HepG2 (cell line): Measurements from ENCODE around the gene KIAA0232. TPM values are rescaled to one million over a fixed set of nuclear protein-coding genes. Genes with fewer than 3 reads are reported as not detected.

Experiments used
- ATAD3A ChIP-seq: sonication (generic); formaldehyde crosslinking; IDR thresholded peaks from 2 replicates; pipeline ENCODE4 v1.4.0; 2020; ENCODE audit warnings: missing genetic modification reagents
- HDAC1 ChIP-seq: sonication (generic); formaldehyde crosslinking; IDR thresholded peaks from 2 replicates; pipeline ENCODE4 v1.5.1; 2020; ENCODE audit warnings: mild to moderate bottlenecking, missing genetic modification reagents
- HNRNPUL1 ChIP-seq: fragments of 200-400 bp; formaldehyde crosslinking; IDR thresholded peaks from 2 replicates; pipeline ENCODE4 v1.6.1; 2017; ENCODE audit warnings: low read depth, mild to moderate bottlenecking, low read length, moderate library complexity
- MAF1 ChIP-seq: sonication (generic); formaldehyde crosslinking; IDR thresholded peaks from 2 replicates; pipeline ENCODE4 v1.5.0; 2020; ENCODE audit warnings: missing genetic modification reagents, borderline replicate concordance
- NR2F6 ChIP-seq, 2 experiments: IDR thresholded peaks; 2 replicates each; pipeline ENCODE4 v1.6.1; 2016; ENCODE audit warnings: antibody characterized with exemption in 1 of 2, mild to moderate bottlenecking in 1 of 2
- RAD21 ChIP-seq: fragments of 450-650 bp; formaldehyde crosslinking; IDR thresholded peaks from 2 replicates; pipeline ENCODE4 v1.5.0; 2020; ENCODE audit warnings: mild to moderate bottlenecking
- ZNF605 ChIP-seq: sonication (generic); formaldehyde crosslinking; IDR thresholded peaks from 2 replicates; pipeline ENCODE4 v1.8.0; 2022; ENCODE audit warnings: mild to moderate bottlenecking, missing genetic modification reagents
- ZNF790 ChIP-seq: sonication (generic); formaldehyde crosslinking; IDR thresholded peaks from 2 replicates; pipeline ENCODE4 v1.8.0; 2022; ENCODE audit warnings: missing genetic modification reagents, mild to moderate bottlenecking, borderline replicate concordance
- polyA plus RNA-seq, 8 experiments: library from polyadenylated mRNA; depleted of rRNA in 3 of 8; stranded (reverse) in 7 of 8; unstranded in 1 of 8; fragments of >200 nt; fragmentation: Illumina TruSeq in 4 of 8; extraction: Trizol in 4 of 8; gene quantifications; 2 replicates each; pipeline versions ENCODE4 v1.2.1 to v1.2.3, GENCODE V29; 2011 to 2016; ENCODE audit warnings: low read depth in 4 of 8, missing spikeins in 1 of 8, mixed read lengths in 1 of 8; ENCODE audit not compliant: insufficient read depth in 1 of 8
- total RNA-seq, 5 experiments: library from RNA; depleted of rRNA; stranded (reverse); fragments of >200 nt; fragmentation: Illumina TruSeq; extraction: Trizol; gene quantifications; 2 replicates each; pipeline ENCODE4 v1.2.3, GENCODE V29; 2016; ENCODE audit warnings: low read depth in 1 of 5
- TF ChIP-seq, protein P1 (sequence below): sonication (generic); formaldehyde crosslinking; IDR thresholded peaks from 2 replicates; pipeline ENCODE4 v1.4.0; 2020; ENCODE audit warnings: missing genetic modification reagents, borderline replicate concordance
- TF ChIP-seq, protein P2 (sequence below): sonication (generic); formaldehyde crosslinking; conservative IDR thresholded peaks from 2 replicates; pipeline ENCODE4 v1.8.0; 2022; ENCODE audit warnings: missing genetic modification reagents
- TF ChIP-seq, protein P3 (sequence below): sonication (generic); formaldehyde crosslinking; IDR thresholded peaks from 2 replicates; pipeline ENCODE4 v1.4.0; 2020; ENCODE audit warnings: missing genetic modification reagents, borderline replicate concordance
- TF ChIP-seq, protein P4 (sequence below): sonication (generic); formaldehyde crosslinking; IDR thresholded peaks from 2 replicates; pipeline ENCODE4 v1.8.1; 2022; ENCODE audit warnings: low read depth, mild to moderate bottlenecking, missing genetic modification reagents

KIAA0232 gene
- total and polyA plus RNA-seq, 2 of the 13 experiments (the other 11 are each of a cell fraction or from before 2014, with no cell fraction given) = 7.8 to 17.1 TPM

DNA sequence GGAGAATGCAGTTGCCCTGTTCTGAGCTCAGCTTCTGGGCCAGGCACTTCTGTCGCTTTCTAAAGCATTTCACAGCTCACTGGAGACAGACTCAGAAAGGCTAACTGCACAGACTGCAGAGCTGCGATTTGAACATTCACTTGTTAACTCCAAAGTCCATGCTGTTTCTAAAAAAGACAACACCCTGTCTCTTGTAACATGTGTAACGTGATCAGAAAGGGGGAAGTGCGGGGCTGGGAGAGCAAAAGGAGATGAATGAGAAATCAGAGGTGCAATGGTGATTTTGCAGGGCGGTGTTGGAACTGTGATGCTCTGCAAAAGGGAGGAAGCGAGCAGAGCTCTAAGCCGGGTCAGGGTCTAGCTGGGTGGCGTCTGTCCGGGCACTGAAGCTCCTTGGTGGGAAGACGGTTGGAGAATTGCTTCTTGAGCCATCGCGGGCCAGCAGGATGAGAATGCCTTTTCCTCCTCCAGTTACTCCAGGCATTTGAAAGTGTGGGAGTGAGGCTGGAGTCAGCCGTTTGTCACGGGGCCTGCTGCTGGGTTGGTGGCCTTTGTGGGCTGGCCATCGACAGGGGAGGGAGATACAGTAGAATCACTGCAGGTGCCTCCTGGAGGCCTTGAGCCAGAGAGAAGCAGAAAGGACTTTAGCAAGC lies 147.4 kb downstream of the KIAA0232 start (continued):
- TF ChIP-seq ZNF605 = peak; percentile 37; the same call in 1 of the 2 replicates
- no peak for TF ChIP-seq MAF1 (CRISPR knock-in tag)
- TF ChIP-seq, protein P1, sequence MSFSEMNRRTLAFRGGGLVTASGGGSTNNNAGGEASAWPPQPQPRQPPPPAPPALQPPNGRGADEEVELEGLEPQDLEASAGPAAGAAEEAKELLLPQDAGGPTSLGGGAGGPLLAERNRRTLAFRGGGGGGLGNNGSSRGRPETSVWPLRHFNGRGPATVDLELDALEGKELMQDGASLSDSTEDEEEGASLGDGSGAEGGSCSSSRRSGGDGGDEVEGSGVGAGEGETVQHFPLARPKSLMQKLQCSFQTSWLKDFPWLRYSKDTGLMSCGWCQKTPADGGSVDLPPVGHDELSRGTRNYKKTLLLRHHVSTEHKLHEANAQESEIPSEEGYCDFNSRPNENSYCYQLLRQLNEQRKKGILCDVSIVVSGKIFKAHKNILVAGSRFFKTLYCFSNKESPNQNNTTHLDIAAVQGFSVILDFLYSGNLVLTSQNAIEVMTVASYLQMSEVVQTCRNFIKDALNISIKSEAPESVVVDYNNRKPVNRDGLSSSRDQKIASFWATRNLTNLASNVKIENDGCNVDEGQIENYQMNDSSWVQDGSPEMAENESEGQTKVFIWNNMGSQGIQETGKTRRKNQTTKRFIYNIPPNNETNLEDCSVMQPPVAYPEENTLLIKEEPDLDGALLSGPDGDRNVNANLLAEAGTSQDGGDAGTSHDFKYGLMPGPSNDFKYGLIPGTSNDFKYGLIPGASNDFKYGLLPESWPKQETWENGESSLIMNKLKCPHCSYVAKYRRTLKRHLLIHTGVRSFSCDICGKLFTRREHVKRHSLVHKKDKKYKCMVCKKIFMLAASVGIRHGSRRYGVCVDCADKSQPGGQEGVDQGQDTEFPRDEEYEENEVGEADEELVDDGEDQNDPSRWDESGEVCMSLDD (CRISPR knock-in tag) = no peak
- no peak for TF ChIP-seq ZNF790 (CRISPR knock-in tag)
- TF ChIP-seq, protein P2, sequence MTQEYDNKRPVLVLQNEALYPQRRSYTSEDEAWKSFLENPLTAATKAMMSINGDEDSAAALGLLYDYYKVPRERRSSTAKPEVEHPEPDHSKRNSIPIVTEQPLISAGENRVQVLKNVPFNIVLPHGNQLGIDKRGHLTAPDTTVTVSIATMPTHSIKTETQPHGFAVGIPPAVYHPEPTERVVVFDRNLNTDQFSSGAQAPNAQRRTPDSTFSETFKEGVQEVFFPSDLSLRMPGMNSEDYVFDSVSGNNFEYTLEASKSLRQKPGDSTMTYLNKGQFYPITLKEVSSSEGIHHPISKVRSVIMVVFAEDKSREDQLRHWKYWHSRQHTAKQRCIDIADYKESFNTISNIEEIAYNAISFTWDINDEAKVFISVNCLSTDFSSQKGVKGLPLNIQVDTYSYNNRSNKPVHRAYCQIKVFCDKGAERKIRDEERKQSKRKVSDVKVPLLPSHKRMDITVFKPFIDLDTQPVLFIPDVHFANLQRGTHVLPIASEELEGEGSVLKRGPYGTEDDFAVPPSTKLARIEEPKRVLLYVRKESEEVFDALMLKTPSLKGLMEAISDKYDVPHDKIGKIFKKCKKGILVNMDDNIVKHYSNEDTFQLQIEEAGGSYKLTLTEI = no peak
- TF ChIP-seq NR2F6 (IDR thresholded peaks at IDR 0.05) = no peak
- TF ChIP-seq NR2F6 (CRISPR knock-in tag; IDR thresholded peaks at IDR 0.05) = peak; percentile 31; the same call in 1 of the 2 replicates
- TF ChIP-seq ATAD3A (CRISPR knock-in tag) = no peak
- TF ChIP-seq, protein P3, sequence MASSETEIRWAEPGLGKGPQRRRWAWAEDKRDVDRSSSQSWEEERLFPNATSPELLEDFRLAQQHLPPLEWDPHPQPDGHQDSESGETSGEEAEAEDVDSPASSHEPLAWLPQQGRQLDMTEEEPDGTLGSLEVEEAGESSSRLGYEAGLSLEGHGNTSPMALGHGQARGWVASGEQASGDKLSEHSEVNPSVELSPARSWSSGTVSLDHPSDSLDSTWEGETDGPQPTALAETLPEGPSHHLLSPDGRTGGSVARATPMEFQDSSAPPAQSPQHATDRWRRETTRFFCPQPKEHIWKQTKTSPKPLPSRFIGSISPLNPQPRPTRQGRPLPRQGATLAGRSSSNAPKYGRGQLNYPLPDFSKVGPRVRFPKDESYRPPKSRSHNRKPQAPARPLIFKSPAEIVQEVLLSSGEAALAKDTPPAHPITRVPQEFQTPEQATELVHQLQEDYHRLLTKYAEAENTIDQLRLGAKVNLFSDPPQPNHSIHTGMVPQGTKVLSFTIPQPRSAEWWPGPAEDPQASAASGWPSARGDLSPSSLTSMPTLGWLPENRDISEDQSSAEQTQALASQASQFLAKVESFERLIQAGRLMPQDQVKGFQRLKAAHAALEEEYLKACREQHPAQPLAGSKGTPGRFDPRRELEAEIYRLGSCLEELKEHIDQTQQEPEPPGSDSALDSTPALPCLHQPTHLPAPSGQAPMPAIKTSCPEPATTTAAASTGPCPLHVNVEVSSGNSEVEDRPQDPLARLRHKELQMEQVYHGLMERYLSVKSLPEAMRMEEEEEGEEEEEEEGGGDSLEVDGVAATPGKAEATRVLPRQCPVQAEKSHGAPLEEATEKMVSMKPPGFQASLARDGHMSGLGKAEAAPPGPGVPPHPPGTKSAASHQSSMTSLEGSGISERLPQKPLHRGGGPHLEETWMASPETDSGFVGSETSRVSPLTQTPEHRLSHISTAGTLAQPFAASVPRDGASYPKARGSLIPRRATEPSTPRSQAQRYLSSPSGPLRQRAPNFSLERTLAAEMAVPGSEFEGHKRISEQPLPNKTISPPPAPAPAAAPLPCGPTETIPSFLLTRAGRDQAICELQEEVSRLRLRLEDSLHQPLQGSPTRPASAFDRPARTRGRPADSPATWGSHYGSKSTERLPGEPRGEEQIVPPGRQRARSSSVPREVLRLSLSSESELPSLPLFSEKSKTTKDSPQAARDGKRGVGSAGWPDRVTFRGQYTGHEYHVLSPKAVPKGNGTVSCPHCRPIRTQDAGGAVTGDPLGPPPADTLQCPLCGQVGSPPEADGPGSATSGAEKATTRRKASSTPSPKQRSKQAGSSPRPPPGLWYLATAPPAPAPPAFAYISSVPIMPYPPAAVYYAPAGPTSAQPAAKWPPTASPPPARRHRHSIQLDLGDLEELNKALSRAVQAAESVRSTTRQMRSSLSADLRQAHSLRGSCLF (CRISPR knock-in tag) = no peak
- TF ChIP-seq HNRNPUL1 = no peak
- TF ChIP-seq HDAC1 = peak; percentile 62; the same call in 1 of the 2 replicates
- no peak for TF ChIP-seq RAD21
- TF ChIP-seq, protein P4, sequence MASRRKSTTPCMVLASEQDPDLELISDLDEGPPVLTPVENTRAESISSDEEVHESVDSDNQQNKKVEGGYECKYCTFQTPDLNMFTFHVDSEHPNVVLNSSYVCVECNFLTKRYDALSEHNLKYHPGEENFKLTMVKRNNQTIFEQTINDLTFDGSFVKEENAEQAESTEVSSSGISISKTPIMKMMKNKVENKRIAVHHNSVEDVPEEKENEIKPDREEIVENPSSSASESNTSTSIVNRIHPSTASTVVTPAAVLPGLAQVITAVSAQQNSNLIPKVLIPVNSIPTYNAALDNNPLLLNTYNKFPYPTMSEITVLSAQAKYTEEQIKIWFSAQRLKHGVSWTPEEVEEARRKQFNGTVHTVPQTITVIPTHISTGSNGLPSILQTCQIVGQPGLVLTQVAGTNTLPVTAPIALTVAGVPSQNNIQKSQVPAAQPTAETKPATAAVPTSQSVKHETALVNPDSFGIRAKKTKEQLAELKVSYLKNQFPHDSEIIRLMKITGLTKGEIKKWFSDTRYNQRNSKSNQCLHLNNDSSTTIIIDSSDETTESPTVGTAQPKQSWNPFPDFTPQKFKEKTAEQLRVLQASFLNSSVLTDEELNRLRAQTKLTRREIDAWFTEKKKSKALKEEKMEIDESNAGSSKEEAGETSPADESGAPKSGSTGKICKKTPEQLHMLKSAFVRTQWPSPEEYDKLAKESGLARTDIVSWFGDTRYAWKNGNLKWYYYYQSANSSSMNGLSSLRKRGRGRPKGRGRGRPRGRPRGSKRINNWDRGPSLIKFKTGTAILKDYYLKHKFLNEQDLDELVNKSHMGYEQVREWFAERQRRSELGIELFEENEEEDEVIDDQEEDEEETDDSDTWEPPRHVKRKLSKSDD (CRISPR knock-in tag) = no peak
